Glutamatergic neuron (in vitro differentiated cells): ENCODE data around the gene PIK3R6. TPM values are rescaled to one million over a fixed set of nuclear protein-coding genes. Genes with fewer than 3 reads are reported as not detected.
"Not testable (repeated sequence)": the region's sequence is repeated elsewhere in the genome, so short reads cannot be mapped to it uniquely, and the experiment has no call there.

Experiments
- DNase-seq: peaks from one replicate; pipeline ENCODE4 v3.0.0; 2022
- H3K27ac Mint-ChIP-seq: one replicate; pipeline ENCODE4 v1.8.0; 2020; ENCODE audit warnings: mild to moderate bottlenecking, mixed read lengths, inconsistent platforms; ENCODE audit not compliant: unreplicated experiment
- H3K27me3 Mint-ChIP-seq: one replicate; pipeline ENCODE4 v1.8.0; 2020; ENCODE audit warnings: mild to moderate bottlenecking, moderate library complexity, mixed read lengths, inconsistent platforms; ENCODE audit not compliant: unreplicated experiment
- H3K36me3 Mint-ChIP-seq: one replicate; pipeline ENCODE4 v1.8.0; 2020; ENCODE audit warnings: mild to moderate bottlenecking, mixed read lengths, inconsistent platforms; ENCODE audit not compliant: unreplicated experiment
- H3K4me1 Mint-ChIP-seq: one replicate; pipeline ENCODE4 v1.8.0; 2020; ENCODE audit warnings: mild to moderate bottlenecking, low read depth, mixed read lengths, inconsistent platforms; ENCODE audit not compliant: unreplicated experiment
- H3K4me3 Mint-ChIP-seq: one replicate; pipeline ENCODE4 v1.8.0; 2020; ENCODE audit warnings: mild to moderate bottlenecking, mixed read lengths, inconsistent platforms; ENCODE audit not compliant: unreplicated experiment
- H3K9me3 Mint-ChIP-seq: one replicate; pipeline ENCODE4 v1.8.0; 2020; ENCODE audit warnings: mild to moderate bottlenecking, moderate library complexity, mixed read lengths, inconsistent platforms; ENCODE audit not compliant: unreplicated experiment
- CTCF ChIP-seq: fragments of 200-600 bp; sonication (generic); IDR thresholded peaks from one replicate; pipeline ENCODE4 v1.5.0; 2021; ENCODE audit not compliant: partially characterized antibody, unreplicated experiment
- total RNA-seq: library from RNA; stranded (reverse); fragmentation: NEBNext Ultra II Directional; extraction: Animal tissue kit (Norgen Biotek cat#: 25700); gene quantifications from one replicate; pipeline ENCODE4 v1.2.1, GENCODE V29; 2021; ENCODE audit not compliant: unreplicated experiment

PIK3R6 gene
- total RNA-seq, 1 donor from 2014 or later: not detected

DNA sequence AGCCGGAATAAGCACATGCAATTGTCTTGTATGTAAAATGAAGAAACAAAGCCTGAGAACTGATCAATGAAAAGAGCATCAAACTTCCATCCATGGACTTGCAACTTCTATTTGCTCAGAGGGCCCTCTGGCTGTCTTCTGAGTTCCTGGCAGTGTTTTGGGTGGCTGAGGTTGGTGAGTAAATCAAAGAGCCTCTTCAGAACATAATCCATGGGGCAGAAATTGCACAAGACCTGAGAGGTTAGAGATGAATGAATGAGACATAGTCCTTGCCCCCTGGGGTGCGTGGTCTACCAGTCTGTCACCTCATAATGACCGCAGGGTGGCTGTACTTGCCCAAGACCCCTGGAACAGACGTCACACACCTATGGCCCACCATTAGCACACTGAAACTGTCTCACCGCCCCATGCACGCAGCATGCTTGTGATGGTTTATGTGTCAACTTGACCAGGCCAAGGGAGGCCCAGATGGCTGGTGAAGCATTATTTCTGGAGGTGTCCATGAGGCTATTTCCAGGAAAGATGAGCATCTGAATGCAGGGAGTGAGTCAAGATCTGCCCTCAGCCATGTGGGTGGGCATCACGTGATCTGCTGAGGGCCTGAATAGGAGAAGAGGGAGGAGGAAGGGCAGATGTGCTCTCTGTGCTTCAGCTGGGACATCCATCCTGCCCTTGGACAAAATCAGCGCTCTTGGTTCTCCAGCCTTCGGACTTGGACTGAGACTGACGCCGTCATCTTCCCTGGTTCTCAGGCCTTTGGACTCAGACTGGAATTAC, 8.3 kb downstream of the PIK3R6 start:
- Mint-ChIP-seq H3K4me1 (no peaks in the 10 kb centered on the region), H3K9me3 (no peaks in the 10 kb centered on the region), H3K27me3 (no peaks in the 10 kb centered on the region), H3K36me3 (no peaks in the 10 kb centered on the region), H3K27ac (no peak overlapping the region), H3K4me3 (no peak overlapping the region)
- no peak for TF ChIP-seq CTCF
- DNase-seq: no peak

DNA sequence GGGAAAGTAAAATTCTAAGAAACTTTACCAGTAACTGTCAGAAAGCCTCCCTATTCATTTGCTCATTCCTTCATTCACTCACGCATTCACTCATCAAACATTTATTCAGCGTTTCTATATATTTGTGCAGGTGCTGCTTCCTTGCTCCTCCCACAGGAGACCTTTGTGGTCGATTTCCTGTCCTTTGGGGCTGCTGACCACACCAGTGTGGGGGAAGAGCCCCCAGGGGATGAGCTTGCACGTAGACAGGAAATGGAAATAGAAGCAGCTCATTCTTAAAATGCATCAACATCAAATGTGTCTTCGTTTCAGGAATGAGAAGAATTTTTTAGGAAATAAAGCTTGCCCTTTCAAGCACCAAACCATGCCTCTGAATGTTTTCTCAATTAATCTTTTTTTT, 9.6 kb downstream of the PIK3R6 start:
- Mint-ChIP-seq H3K4me3 (no peak overlapping the region), H3K27me3 (no peaks in the 10 kb centered on the region), H3K36me3 (no peaks in the 10 kb centered on the region), H3K27ac (no peak overlapping the region), H3K4me1 (no peaks in the 10 kb centered on the region), H3K9me3 (no peaks in the 10 kb centered on the region)
- no peak for DNase-seq
- no peak for TF ChIP-seq CTCF

DNA sequence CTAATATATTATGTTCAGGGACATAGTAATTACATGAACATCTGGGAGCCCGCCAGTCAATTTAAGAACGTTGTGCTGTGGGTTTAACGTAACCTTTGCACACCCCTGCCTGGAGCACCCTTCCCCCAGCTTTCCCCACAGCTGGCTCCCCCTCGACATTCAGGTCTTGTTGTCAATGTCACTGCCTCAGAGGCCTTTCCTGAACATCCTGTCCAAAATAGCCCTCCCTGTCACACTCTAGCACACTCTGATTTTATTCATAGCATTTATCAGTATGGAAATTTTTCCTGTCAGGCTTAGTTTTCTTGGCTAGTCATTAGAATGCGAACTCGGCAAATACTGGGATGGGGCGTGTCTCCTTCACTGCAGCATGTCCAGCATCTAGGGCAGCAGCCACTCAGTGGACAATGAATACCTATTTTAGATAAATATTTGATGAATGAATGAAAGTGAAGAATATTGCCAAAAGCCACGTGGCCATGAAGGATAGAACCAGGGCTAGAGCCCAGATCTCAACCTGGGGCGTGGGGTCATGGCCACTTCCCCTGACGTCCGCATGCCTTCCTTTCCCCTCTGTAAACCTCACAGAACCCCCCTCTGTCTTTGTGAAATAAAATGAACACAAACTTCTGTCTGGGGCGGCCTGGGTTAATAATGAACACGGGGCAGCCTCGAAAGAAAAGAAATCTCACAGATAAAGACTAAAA, 10.5 kb downstream of the PIK3R6 start:
- H3K27ac Mint-ChIP-seq: no peak overlapping the region
- TF ChIP-seq CTCF: no peak
- H3K27me3 Mint-ChIP-seq: no peaks in the 10 kb centered on the region
- no peaks in the 10 kb centered on the region for H3K4me1 Mint-ChIP-seq
- no peaks in the 10 kb centered on the region for H3K36me3 Mint-ChIP-seq
- DNase-seq: no peak
- no peak overlapping the region for H3K4me3 Mint-ChIP-seq
- H3K9me3 Mint-ChIP-seq: no peaks in the 10 kb centered on the region

DNA sequence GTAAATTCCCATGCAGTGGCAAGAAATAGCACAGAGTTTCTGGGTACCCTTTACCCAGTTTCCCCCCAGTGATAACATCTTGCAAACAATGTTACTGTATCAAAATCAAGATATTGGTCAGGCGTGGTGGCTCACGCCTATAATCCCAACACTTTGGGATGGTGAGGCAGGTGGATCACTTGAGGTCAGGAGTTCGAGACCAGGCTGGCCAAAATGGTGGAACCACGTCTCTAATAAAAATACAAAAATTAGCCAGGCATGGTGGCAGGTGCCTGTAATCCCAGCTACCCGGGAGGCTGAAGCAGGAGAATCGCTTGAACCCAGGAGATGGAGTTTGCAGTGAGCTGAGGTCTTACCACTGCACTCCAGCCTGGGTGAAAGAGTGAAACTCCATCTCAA, 11.3 kb downstream of the PIK3R6 start:
- H3K4me1 Mint-ChIP-seq, H3K27ac Mint-ChIP-seq, DNase-seq, H3K27me3 Mint-ChIP-seq, H3K36me3 Mint-ChIP-seq, H3K4me3 Mint-ChIP-seq, H3K9me3 Mint-ChIP-seq: not testable (repeated sequence)

- H3K36me3 Mint-ChIP-seq: no peaks in the 10 kb centered on the region
- no peak for TF ChIP-seq CTCF
- no peak overlapping the region for H3K4me3 Mint-ChIP-seq
- H3K27ac Mint-ChIP-seq: no peak overlapping the region
- no peaks in the 10 kb centered on the region for H3K27me3 Mint-ChIP-seq
- no peak for DNase-seq
- no peaks in the 10 kb centered on the region for H3K9me3 Mint-ChIP-seq
- no peaks in the 10 kb centered on the region for H3K4me1 Mint-ChIP-seq
Observed at GRCh38 chr17:8855477-8856204, 11.8 kb downstream of the PIK3R6 start.
